ENCODE results near the gene IGHMBP2.
A peak's percentile ranks its signal among the peaks of the same experiment; 100 is the strongest.
"Not testable (repeated sequence)": the region's sequence is repeated elsewhere in the genome, so short reads cannot be mapped to it uniquely, and the experiment has no call there.

The IGHMBP2 gene

DNA sequence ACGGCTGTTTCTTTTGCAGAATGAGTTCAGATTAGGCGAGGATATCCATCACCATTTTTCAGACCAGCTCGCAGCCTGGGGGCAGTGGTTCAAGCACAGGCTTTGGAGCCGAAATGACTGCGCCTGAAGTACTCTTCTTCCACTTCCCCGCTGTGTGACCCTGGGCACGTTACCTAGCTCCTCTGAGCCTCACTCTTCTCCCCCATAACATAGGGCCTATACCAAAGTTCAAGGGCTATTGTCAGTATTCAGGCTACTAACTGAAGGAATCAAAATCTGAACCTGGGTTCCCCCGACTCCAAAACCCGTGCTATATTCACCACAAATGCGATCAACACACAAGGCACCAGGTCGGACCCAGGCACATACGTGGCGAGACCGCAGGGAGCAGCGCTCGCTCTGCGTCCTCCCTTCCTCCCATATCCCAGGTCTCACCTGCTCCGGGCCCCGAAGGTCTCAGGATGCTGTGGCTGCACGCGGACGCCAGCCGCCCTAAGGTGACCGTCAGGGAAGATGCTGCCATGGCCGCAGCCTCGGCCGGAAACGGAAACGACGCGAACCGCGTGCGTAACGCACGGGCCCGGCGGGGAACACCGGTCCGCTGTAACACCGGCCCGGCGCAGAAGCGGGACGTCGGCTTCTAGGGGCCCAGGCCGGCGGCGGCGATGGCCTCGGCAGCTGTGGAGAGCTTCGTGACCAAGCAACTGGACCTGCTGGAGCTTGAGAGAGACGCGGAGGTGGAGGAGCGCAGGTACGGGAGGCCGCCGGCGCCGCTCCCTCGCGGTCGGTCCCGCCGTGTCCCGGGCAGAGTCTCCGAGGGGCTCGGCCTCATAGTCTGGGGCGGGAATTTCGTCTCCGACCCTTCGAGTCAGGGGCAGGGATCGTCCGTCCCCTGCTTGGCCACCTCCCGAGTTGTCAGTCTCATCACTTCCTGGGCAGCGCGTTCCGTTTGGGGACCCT, at the start of gene IGHMBP2, which contains the start of gene MRPL21:
IGHMBP2 (plus strand) TSS at position 604 of the 960 bp plus-strand sequence; CDS start at position 666, 62 bp downstream.
MRPL21 (minus strand) TSS at position 545 of the 960 bp plus-strand sequence; CDS start at position 523, 22 bp downstream.
- DNase-seq (ENCODE audit: low read depth), result peak; percentile 86

DNA sequence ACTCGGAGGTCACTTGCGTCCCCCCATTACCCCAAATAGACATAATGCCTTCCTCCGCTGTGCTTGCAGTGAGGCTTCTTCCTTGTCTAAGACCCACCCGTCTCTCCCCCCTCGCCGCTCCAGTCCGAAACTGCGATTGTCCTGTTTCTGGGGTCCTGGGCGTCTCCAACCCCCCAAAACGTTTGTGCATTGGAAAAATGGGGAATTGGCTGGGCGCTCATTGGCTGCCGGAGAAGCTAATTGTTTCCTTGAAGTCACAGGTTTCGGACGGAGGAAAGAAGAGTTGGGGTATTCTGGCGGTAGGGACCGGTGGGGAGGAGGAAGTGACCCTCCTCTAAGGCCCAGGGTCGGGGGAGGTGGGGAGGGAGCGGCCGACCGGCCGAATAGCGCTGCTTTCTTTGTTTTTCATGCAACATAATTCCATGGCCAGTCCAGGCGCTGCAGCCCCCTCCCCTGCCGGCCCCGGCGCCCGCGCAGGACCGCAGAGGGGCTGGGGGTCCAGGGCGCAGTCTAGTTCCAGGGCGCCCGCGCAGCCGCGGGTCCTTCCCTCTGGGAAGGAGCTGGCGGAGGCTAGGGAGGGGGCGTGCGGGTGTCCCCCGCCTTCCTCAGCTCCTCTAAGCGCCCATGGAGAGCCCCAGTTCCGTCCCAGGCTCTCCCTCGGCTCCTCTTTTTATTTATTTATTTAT, 49.3 kb upstream of the IGHMBP2 start:
- DNase-seq (ENCODE audit: low read depth), result no peak

DNA sequence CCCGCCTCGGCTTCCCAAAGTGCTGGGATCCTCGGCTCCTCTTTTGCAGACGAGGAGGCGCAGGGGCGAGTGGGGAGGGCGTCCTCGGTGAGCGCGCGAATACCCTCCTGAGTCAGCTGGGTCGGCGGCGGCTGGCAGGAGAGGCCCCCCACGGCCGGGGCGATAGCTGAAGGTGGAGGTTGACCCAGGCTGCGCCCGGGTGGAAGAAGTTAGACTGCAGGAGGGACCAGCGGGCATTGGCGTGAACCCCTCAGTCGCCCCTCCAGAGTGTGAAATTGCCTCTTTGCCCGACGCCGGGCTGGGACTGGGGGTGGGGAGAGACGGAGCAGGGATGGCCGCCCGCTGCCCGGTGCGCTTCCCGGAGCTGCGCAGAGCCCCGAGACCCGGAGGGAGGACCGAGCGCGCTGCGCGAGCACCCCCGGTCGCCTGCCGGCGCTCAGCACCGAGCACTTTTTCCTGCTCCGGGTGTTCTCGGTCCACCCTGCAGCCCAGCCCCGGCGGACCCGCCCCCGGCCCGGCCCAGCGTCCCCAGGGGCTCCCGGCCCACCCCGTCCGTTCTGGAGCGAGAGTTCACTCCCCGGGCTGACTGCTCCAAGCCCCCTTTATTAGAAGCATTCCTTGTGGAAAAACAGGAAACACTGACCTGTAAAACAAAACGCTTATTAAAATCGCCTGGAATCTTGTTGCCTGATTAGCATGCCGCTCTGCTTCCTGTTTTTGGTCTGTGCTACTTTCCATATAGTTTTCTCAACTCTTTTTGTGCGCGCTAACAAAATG, 48.3 kb upstream of the IGHMBP2 start:
- DNase-seq (ENCODE audit: low read depth), result no peak

DNA sequence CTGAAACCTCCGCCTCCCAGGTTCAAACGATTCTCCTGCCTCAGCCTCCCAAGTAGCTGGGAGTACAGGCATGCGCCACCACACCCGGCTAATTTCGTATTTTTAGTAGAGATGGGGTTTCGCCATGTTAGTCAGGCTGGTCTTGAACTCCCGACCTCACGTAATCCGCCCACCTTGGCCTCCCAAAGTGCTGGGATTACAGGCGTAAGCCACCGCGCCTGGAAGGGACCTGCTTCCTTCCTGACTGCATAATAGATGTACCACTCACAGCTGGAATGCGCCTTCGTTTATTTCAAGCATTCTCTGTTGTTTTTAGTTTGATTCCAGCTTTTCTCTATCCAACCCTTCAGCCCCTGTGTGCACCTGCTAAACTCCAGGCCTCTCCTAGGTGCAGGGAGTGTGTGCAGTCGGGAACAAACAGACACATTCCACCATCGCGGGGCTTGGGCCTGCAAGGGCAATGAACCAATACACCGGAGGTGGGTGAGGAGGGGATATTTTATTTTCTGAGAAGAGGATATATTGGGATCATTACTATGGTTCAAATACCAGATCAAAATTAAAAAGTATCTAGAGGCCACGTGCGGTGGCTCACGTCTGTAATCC, 47.2 kb upstream of the IGHMBP2 start:
- not testable (repeated sequence) for DNase-seq (ENCODE audit: low read depth)

DNA sequence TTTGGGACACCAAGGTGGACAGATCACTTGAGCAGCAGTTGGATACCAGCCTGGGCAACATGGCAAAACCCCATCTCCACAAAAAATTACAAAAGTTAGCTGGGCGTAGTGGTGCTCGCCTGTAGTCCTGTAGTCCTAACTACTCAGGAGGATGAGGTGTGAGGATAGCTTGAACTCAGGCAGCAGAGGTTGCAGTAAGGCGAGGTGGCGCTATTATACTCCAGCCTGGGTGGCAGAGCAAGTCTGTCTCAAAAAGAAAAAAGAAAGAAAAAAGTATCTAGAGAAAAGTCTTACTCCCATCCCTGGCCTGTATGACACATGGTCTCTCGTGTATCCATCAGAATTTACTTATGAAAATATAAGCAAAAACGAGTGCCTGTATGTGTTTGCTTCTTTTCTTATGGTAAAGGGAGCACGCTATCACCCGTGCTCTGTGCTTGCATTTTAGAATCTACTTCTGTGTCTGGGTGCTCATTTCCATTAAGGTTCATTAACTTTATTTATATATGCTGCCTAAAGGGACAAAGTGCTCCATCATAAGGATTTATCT, 46.6 kb upstream of the IGHMBP2 start:
- DNase-seq (ENCODE audit: low read depth), result no peak

DNA sequence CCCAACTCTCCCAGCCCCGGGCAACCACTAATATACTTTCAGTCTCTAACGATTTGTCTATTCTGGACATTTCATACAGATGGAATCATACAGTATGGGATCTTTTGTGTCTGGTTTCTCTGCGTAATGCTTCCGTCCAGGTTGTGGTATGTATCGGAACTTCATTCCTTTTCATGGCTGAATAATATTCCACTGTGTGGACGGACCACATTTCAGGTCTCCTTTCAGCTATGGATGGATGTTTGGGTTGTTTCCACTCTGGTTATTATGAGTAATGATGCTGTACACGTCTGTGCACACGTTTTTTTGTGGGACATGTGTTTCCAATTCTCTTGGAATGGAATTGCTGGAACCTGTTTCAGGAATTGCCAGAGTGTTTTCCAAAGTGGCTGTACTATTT, 44.6 kb upstream of the IGHMBP2 start:
- no peak for DNase-seq (ENCODE audit: low read depth)

DNA sequence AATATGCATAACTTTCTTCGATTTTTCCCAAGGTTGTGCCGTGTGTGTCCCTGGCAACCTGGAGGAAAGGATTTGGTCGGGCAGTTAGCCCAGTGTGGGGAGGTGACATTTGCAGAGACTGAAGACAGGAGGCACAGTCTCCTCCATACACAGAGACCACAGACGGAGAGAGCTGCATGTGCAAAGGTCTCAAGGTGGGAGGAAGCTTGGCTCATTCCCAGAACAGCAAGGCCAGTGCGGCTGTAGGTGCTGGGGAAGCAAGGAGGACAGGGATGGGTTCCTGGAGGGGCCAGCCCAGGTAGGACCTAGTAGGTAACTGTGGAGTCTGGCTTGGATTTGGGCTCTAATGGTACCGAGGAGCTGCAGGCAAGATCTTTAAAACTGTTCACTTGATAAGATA, 41.3 kb upstream of the IGHMBP2 start:
- no peak for DNase-seq (ENCODE audit: low read depth)

DNA sequence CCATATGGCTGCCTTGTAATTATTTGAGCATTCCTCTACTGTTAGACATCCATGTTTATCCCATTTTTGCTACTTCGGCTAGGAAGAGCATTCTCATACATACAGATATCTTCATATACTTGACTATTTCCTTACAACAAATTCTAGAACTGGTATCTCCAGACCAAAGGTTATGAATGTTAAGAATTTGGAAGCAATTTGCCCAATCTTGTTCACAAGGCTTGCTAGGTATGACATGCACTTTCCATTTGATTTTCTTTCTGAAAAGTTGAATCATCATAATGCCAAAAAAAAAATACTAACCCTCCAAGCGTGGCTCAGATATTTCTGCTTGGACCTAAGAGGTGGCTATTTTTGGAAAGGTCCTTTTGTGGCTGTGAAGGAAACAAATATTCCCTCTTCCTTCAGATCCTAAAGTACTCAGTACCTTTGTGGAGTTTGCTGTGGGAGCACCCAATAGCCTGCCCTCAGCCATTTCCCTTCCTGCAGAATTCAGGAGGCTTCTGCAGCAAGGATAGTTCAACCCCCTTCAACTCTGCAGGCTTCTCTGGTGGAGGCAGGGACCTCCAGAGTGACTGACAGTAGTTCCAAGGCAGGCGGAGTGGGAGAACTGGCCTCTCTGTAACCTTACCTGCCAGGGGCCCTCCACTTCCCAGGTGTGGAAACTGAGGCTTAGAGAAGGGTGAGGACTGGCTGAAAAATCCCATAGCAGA, 40.0 kb upstream of the IGHMBP2 start:
- DNase-seq (ENCODE audit: low read depth), result no peak

DNA sequence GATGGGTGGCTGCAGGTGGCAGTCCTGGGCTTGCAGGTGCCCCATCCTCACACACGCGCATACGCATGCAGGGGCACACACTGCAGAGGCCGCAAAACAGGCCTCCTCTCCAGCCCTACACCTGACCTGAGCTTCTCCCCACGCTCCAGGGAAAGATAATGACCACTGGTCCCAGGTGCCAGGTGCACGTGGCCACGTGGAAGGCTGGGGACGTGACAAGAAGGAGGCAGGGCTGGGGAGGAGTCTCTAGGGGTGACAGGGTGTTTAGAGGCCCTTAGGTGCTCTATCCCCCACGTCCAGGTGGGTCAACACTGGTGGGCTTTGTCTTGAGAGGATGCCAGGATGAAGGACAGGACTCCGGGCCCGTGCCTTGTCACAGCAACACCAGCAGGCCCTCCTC, 38.5 kb upstream of the IGHMBP2 start:
- no peak for DNase-seq (ENCODE audit: low read depth)

DNA sequence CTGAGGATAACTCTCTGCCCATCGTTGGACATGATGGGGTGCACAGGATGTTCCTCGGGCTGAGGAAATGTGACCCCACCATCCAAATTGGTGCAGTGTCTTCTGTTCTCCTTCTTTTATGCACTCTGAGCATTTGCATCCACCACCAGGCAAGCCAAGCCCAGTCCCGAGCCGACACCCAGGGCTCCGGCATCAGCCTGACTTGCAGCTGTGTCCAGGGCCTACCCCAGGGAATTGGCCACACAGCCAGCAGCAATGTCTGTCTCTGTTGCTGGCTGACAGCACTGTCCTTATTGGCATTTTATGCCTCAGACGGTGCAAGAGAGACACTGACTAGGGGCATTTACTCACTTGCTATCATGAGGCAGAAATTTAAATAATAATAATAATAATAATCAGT, 36.6 kb upstream of the IGHMBP2 start:
- DNase-seq (ENCODE audit: low read depth), result no peak

DNA sequence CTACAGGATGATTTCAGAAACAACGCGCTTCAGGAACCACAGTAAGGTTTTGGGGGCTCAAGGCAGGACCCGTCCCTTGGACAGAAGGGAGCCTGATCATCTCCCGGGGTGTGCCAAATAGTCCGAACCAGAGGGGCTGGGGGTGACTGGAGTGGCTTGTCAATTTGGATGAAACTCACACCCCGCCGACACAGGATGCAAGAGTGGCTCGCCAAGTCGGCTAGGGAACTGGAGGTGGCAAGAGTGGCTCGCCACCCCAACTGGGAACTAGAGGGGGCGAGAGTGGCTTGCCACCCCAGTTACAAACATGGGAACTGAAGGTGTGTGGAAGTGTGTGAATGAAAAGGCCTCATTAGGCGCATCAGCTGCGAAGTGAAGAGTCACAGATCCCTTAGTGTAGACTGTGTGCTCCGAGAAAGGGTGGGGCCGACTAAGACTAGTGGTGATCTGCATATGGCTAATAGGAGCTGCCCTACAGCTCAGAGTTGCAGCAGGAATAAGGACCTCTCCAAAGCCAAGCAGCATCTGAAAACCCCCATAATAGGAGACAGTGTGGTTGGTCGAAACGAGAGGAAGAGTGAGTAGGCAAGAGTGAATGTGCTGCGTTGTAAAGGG, 35.4 kb upstream of the IGHMBP2 start:
- no peak for DNase-seq (ENCODE audit: low read depth)

DNA sequence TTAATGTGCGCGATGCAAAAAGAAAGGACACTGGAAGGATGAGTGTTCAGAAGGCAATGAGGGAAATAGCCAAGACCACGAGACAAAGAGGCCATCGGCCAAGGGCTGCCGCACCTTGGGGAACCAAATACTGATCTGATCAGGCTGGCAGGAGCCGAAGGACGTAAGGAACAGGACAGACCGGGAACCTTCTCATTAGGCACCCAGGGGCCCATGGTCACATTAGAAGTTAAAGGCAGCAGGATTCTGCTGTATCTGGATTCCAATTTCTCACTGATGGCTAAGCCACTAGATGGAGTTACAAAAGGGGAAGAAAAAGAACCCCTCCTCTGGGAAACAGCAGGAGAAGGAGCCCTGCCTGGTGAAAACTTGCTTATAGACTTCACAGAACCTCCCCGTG, 33.2 kb upstream of the IGHMBP2 start:
- no peak for DNase-seq (ENCODE audit: low read depth)

DNA sequence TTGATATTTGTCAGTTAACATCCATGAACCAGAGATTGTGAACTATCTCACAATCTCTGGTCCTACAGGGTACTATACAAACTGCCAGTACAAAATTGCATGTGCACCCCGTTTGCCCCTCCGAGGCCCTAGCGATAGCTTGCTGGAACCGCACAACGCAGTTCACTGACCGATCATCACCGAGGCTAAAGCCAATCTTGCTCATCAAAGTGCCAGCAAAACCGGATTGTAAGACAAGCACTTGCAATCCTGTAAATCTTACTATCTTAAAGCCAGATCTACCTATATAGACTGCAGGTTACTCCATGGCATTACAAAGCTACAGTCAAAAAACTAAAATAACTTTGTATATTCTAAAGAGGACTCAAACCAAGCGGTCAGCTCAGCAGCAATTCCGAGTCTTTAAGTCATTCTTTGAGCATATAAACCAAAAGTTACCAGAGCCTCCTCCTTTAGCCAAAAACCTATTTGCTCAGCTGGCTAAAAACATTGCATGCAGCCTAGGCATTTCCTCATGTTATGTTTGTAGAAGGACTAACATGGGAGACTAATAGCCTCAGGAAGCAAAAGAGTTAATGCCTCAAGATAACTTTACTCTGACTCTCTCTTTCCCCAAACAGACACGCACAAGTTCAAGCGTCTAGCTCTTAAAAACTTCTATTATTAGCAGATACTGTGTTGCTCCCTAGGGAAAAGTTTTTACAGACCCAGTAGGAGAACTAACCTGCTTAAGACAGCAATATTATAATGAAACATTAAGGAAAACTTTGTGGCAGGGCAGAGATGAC, 31.3 kb upstream of the IGHMBP2 start:
- no peak for DNase-seq (ENCODE audit: low read depth)

DNA sequence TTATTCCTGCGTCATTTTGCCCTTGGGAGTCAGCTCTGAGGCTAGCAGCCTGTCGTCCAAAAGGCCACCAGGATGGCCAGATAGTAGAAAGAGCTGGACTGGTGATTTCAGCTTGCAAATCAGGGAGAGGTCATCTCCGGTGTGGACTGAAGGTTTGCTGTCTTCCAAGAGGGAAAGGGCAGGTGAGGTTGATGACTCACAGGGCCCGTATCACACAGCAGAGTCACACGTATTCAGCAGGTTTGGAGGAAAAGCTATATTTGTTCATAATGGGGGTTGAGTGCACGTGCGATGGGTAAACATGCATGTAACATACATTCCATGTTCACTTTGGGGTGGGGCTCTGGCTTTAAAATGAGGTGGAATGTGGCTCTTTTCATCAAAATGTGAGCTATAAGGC, 25.7 kb upstream of the IGHMBP2 start:
- DNase-seq (ENCODE audit: low read depth), result no peak

DNA sequence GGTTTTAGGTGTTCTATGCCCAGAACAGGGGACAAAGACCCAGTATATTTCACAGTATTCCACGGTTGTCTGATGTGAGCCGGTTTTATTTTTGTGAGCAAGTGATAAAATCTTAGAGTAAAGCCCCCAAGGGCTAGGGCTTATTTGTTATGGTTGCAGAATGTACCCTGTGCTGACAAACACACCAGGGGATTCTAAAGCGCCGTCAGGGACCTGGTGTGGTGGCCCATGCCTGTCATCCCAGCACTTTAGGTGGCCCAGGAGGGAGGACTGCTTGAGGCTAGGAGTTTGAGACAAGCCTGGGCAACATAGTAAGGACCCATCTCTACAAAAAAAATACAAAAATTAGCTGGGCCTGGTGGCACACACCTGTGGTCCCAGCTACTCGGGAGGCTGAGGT, 22.8 kb upstream of the IGHMBP2 start:
- DNase-seq (ENCODE audit: low read depth), result no peak

DNA sequence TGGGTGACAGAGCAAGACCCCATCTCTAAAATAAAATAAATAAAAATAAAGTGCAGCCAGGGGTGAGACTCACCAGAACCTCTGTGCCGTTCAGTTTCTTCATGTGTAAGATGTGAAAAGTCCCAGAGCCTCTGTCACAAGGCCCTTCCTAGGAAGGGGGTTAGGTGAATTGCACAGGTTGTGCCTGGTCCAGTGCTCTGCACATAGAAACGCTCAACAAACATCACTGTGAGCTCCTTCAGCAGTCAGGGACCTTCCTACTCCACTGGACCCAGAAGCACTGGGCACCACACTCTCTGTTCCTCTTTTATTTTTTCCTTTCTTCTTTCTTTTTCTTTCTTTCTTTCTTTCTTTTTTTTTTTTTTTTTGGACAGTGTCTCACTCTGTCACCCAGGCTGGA, 22.4 kb upstream of the IGHMBP2 start:
- DNase-seq (ENCODE audit: low read depth), result no peak

DNA sequence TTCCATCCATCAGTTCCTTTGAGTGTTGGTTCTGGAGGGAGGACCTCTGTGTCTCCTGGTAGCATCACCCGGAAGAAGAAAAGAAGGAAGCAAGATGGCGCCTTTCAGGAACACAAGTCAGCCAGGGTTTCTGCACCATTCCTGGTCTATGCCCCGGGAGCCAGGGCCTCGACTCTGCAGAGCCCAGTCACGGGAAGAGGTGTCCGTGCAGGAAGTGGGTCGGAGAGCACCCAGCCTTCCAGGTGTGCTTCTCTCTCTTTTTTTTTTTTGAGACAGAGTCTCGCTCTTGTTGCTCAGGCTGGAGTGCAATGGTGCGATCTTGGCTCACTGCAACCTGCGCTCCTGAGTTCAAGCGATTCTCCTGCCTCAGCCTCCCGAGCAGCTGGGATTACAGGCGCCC, 21.3 kb upstream of the IGHMBP2 start:
- no peak for DNase-seq (ENCODE audit: low read depth)

DNA sequence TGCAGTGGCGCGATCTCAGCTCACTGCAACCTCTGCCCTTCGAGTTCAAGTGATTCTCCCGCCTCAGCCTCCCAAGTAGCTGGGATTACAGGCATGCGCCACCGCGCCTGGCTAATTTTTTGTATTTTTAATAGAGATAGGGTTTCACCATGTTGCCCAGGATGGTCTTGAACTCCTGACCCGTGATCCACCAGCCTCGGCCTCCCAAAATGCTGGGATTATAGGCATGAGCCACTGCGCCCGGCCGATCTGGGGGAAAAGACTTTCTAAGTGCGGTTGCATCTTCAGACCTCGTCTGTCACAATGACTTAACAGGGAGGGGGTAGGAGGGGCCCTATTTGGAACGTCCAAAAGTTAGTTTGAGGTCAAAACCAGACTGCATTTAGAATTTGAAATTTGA, 18.9 kb upstream of the IGHMBP2 start:
- not testable (repeated sequence) for DNase-seq (ENCODE audit: low read depth)

DNA sequence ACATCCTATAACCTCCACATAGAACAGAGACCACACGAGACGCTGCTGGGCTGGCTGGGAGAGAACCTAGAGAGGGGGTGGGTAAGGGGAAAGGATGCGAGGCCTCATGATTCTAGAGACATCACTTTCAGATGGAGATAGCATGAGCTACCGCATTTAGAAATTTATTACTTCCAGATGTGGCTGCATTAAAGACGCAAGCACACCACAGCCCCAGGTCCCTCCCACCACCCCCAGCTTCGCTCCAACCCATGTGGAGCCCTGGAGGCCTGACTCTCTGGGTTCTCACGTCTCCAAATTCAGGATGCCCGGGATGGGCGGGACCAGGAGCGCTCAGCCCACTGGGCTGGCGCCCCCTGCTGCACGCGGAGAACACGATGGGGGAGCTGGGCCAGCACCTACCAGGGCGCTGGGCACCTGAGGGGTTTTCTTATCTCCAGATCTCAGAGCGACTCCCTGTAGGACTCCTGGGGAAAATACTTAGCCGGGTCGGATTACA, 13.7 kb upstream of the IGHMBP2 start:
- DNase-seq (ENCODE audit: low read depth), result peak; percentile 6
